Keratinocyte (primary cell): Measurements from ENCODE around the gene IGF2BP1. TPM values are rescaled to one million over a fixed set of nuclear protein-coding genes. Genes with fewer than 3 reads are reported as not detected.

Experiments
- DNase-seq: peaks from one replicate; pipeline ENCODE4 v3.0.0-alpha.2; 2011; ENCODE audit warnings: low read depth, missing footprints, low spot score
- FAIRE-seq: peaks from 2 replicates; lab custom pipeline; 2011; peaks lifted over from hg19 to GRCh38; lab: Jason Lieb, UNC
- H2AFZ ChIP-seq: 2 replicates; pipeline ENCODE4 v1.6.0; 2012; ENCODE audit warnings: low read length, control low read depth, inconsistent platforms; ENCODE audit not compliant: control insufficient read depth
- H3K27ac ChIP-seq: 2 replicates; pipeline ENCODE4 v1.5.1; 2011; ENCODE audit warnings: low read length; ENCODE audit not compliant: control insufficient read depth, insufficient read depth
- H3K27me3 ChIP-seq: 3 replicates; pipeline ENCODE4 v1.6.0; 2011; ENCODE audit warnings: low read length; ENCODE audit not compliant: control insufficient read depth, insufficient read depth; ENCODE audit errors: extremely low read depth
- H3K36me3 ChIP-seq, 2 experiments: 2 replicates in 1 of 2; 3 replicates in 1 of 2; pipeline ENCODE4 v1.5.1; 2011; ENCODE audit warnings: low read length in 2 of 2, mild to moderate bottlenecking in 1 of 2; ENCODE audit not compliant: control insufficient read depth in 2 of 2, insufficient read depth in 2 of 2; ENCODE audit errors: extremely low read depth in 1 of 2
- H3K4me1 ChIP-seq: 3 replicates; pipeline ENCODE4 v1.5.1; 2011; ENCODE audit warnings: low read length; ENCODE audit not compliant: control insufficient read depth, insufficient read depth; ENCODE audit errors: extremely low read depth
- H3K4me2 ChIP-seq: 3 replicates; pipeline ENCODE4 v1.6.0; 2011; ENCODE audit warnings: low read depth, low read length; ENCODE audit not compliant: control insufficient read depth, insufficient read depth; ENCODE audit errors: extremely low read depth
- H3K4me3 ChIP-seq, 3 experiments: fragments of 200-600 bp in 1 of 3; sonication (generic) in 1 of 3; 2 replicates in 2 of 3; 3 replicates in 1 of 3; pipeline ENCODE4 v1.5.1; 2011 to 2016; ENCODE audit warnings: low read length in 3 of 3, mild to moderate bottlenecking in 3 of 3, control low read depth in 2 of 3, inconsistent platforms in 1 of 3, low read depth in 1 of 3, mixed read lengths in 1 of 3, mixed run types in 1 of 3, moderate library complexity in 1 of 3; ENCODE audit not compliant: control insufficient read depth in 2 of 3, insufficient read depth in 2 of 3; ENCODE audit errors: extremely low read depth in 1 of 3
- H3K79me2 ChIP-seq: 2 replicates; pipeline ENCODE4 v1.6.0; 2012; ENCODE audit warnings: low read length; ENCODE audit not compliant: control insufficient read depth, insufficient read depth
- H3K9ac ChIP-seq: 3 replicates; pipeline ENCODE4 v1.6.0; 2011; ENCODE audit warnings: low read length; ENCODE audit not compliant: control insufficient read depth, insufficient read depth; ENCODE audit errors: extremely low read depth
- H3K9me1 ChIP-seq: 3 replicates; pipeline ENCODE4 v1.6.0; 2011; ENCODE audit warnings: low read length; ENCODE audit not compliant: control insufficient read depth, insufficient read depth; ENCODE audit errors: extremely low read depth
- H3K9me3 ChIP-seq: 2 replicates; pipeline ENCODE4 v1.5.1; 2012; ENCODE audit warnings: low read depth, low read length; ENCODE audit not compliant: control insufficient read depth
- H4K20me1 ChIP-seq: 3 replicates; pipeline ENCODE4 v1.6.0; 2011; ENCODE audit warnings: low read length; ENCODE audit not compliant: control insufficient read depth, insufficient read depth; ENCODE audit errors: extremely low read depth
- CTCF ChIP-seq, 3 experiments: IDR thresholded peaks in 1 of 3; conservative IDR thresholded peaks in 1 of 3; optimal IDR thresholded peaks in 1 of 3; 2 replicates in 2 of 3; 3 replicates in 1 of 3; pipeline versions ENCODE3 to v1.5.1; 2011; ENCODE audit warnings: low read length in 3 of 3, mild to moderate bottlenecking in 3 of 3, moderate library complexity in 2 of 3, control low read depth in 1 of 3, inconsistent platforms in 1 of 3; ENCODE audit not compliant: insufficient read depth in 2 of 3; ENCODE audit errors: extremely low read depth in 1 of 3
- EZH2 ChIP-seq: IDR thresholded peaks from one replicate; pipeline ENCODE4 v1.6.1; 2012; ENCODE audit warnings: inconsistent platforms, mild to moderate bottlenecking, low read length, moderate library complexity
- dilution Hi-C: fragments of 300-500 bp; cut with MboI; formaldehyde crosslinking; loops from one replicate; pipeline ENCODE4 v1.7.0; 2020; ENCODE audit warnings: low sequenced_read_pairs; ENCODE audit not compliant: extremely low pct_ligation_motif_present
- polyA plus RNA-seq, 5 experiments: library from polyadenylated mRNA; depleted of rRNA in 3 of 5; stranded (reverse) in 3 of 5; stranded (forward) in 1 of 5; unstranded in 1 of 5; fragments of >200 nt; gene quantifications; 1 replicate in 1 of 5; 2 replicates in 3 of 5; 3 replicates in 1 of 5; pipeline versions ENCODE4 v1.2.1 to v1.2.3, GENCODE V29; 2011 to 2012; ENCODE audit warnings: missing spikeins in 2 of 5, low read depth in 1 of 5, low replicate concordance in 1 of 5

IGF2BP1 gene
- polyA plus RNA-seq, 1 donor (not counting 4 experiments of a cell fraction or from before 2014, with no cell fraction given), result not detected

- dilution Hi-C loops, result no loop called here
- Histone ChIP-seq H4K20me1 (no peaks in the 10 kb centered on the region), H2AFZ (no peak overlapping the region), H3K4me2 (no peak overlapping the region), H3K9me1 (no peaks in the 10 kb centered on the region), H3K27ac (no peak overlapping the region), H3K9ac (no peak overlapping the region), H3K4me1 (peaks cover 3% of the 10 kb centered on the region), H3K27me3 (peaks cover 65% of the 10 kb centered on the region), H3K36me3 (no peaks in the 10 kb centered on the region), H3K9me3 (no peaks in the 10 kb centered on the region), H3K79me2 (no peaks in the 10 kb centered on the region), H3K4me3 (no peak overlapping the region)
- DNase-seq (no peak), FAIRE-seq (no peak)
- TF ChIP-seq EZH2 (no peak), CTCF (optimal IDR thresholded peaks at IDR 0.05 in 1 of 3, IDR thresholded peaks at IDR 0.05 in 1 of 3, conservative IDR thresholded peaks at IDR 0.05 in 1 of 3; ENCODE audit: extremely low read depth in 1 of 3, insufficient read depth in 2 of 3, low read length in 3 of 3) (no peak)
Measured at GRCh38 chr17:49013311-49014213, 16.4 kb downstream of the IGF2BP1 start.

- Histone ChIP-seq H4K20me1 (no peaks in the 10 kb centered on the region), H3K4me3 (no peak overlapping the region), H3K9ac (no peak overlapping the region), H3K27ac (no peak overlapping the region), H3K4me2 (no peak overlapping the region), H2AFZ (no peak overlapping the region), H3K79me2 (no peaks in the 10 kb centered on the region), H3K9me1 (no peaks in the 10 kb centered on the region), H3K4me1 (peaks cover 3% of the 10 kb centered on the region), H3K27me3 (peaks cover 60% of the 10 kb centered on the region), H3K36me3 (no peaks in the 10 kb centered on the region), H3K9me3 (no peaks in the 10 kb centered on the region)
- no peak for FAIRE-seq
- no peak for DNase-seq
- peak; percentile 1 for TF ChIP-seq EZH2
- TF ChIP-seq CTCF (optimal IDR thresholded peaks at IDR 0.05 in 1 of 3, IDR thresholded peaks at IDR 0.05 in 1 of 3, conservative IDR thresholded peaks at IDR 0.05 in 1 of 3; ENCODE audit: extremely low read depth in 1 of 3, insufficient read depth in 2 of 3, low read length in 3 of 3), result no peak
- dilution Hi-C loops, result no loop called here
Measured at GRCh38 chr17:49015179-49015923, 18.2 kb downstream of the IGF2BP1 start.
